ENCODE results near the gene CST1.
A peak's percentile ranks its signal among the peaks of the same experiment; 100 is the strongest.
"Not testable (repeated sequence)": the region's sequence is repeated elsewhere in the genome, so short reads cannot be mapped to it uniquely, and the experiment has no call there.

Gene CST1

GRCh38 chr20:23723659-23724307 lies 27.0 kb downstream of the CST1 start:
- DNase-seq, result peak; percentile 5
- in situ Hi-C loops (cut with MboI; ENCODE audit: low pct_unique_long_range_greater_than_20kb, low sequenced_read_pairs), result not testable (repeated sequence)

- DNase-seq; in situ Hi-C loops (cut with MboI; ENCODE audit: low pct_unique_long_range_greater_than_20kb, low sequenced_read_pairs): not testable (repeated sequence)
Observed at GRCh38 chr20:23722851-23723250, 27.9 kb downstream of the CST1 start.

GRCh38 chr20:23721962-23722361 lies 28.8 kb downstream of the CST1 start:
- in situ Hi-C loops (cut with MboI; ENCODE audit: low pct_unique_long_range_greater_than_20kb, low sequenced_read_pairs), result no loop called here

GRCh38 chr20:23719351-23719750 lies 31.4 kb downstream of the CST1 start:
- DNase-seq; in situ Hi-C loops (cut with MboI; ENCODE audit: low pct_unique_long_range_greater_than_20kb, low sequenced_read_pairs): not testable (repeated sequence)

More at GRCh38 chr20:23721962-23722361, 28.8 kb downstream of the CST1 start:
- no peak for DNase-seq

- DNase-seq; in situ Hi-C loops (cut with MboI; ENCODE audit: low pct_unique_long_range_greater_than_20kb, low sequenced_read_pairs): not testable (repeated sequence)
Observed at GRCh38 chr20:23711778-23712177, 39.0 kb downstream of the CST1 start.

DNA sequence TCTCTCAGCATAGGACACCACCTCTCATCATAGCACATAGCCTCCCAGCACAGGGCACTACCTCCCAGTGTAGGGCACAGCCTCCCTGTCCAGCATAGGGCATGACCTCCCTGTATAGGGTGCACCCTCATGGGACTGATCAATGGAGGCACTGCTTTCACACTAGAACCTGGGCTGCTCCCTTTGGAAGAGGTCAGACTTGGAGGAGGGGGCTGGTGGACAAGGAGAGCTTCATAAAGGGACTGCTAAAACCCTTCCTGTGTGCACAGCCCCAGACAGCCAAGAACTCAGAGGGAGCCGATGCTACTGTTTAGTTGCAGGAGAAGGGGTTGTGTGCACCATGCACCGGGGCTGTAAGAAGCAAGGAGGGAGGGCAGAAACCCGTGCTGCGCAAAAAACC lies 40.0 kb downstream of the CST1 start:
- no peak for DNase-seq
- in situ Hi-C loops (cut with MboI; ENCODE audit: low pct_unique_long_range_greater_than_20kb, low sequenced_read_pairs), result no loop called here

DNA sequence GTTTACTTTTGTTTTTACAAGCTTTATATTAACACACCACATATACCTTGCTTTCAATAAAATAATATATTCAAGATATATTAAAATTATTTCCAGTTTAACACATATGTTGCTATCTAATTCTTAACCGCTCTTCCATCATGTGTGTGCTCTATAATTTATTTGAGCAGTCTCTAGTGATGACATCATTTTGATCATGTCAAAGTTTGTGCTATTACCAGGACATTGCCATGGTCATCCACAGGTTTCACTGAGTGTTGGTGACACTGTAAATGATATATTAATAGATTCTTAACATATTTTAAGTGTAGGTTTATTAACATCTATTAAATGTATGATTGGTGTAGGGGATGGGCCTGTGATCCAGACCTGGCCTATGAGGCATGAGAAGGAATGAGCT lies 44.8 kb downstream of the CST1 start:
- in situ Hi-C loops (cut with MboI; ENCODE audit: low pct_unique_long_range_greater_than_20kb, low sequenced_read_pairs), result no loop called here
- DNase-seq, result no peak

DNA sequence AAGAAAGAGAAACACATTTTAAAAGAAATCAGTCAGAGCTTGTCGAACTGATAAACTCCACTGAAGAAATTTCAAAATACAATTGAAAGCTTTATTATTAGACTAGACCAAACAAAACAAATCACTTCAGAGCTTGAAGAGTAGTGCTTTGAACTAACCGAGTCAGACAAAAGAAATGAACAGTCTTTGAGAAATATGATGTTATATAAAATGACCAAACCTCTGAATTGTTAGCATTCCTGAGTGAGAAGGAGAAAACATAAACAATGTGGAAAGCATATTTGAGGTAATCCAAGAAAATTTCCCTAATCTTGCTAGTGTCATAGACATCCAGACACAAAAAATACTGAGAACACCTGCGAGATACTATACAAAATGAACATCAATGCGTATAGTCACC lies 48.7 kb downstream of the CST1 start:
- DNase-seq, result no peak
- in situ Hi-C loops (cut with MboI; ENCODE audit: low pct_unique_long_range_greater_than_20kb, low sequenced_read_pairs), result no loop called here

DNA sequence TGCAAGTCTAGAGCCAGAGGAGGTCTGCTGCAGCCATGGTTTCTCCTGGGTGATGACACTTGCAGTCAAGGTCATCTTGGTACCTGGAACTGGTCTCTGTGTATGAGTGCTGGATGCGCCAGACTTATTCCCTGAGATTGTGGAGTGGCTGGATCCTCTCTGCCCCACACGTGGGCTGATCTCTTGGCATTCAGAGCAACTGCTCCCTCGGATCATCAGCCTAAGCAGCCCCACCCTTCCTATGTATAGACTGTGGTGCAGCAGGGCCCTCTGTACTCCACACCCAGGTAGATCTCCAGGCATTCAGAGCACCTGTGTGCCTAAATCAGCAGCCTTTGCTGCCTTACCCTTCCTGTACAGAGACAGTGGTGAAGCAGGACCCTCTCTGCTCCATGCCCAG lies 49.8 kb downstream of the CST1 start:
- in situ Hi-C loops (cut with MboI; ENCODE audit: low pct_unique_long_range_greater_than_20kb, low sequenced_read_pairs), result no loop called here
- no peak for DNase-seq

DNA sequence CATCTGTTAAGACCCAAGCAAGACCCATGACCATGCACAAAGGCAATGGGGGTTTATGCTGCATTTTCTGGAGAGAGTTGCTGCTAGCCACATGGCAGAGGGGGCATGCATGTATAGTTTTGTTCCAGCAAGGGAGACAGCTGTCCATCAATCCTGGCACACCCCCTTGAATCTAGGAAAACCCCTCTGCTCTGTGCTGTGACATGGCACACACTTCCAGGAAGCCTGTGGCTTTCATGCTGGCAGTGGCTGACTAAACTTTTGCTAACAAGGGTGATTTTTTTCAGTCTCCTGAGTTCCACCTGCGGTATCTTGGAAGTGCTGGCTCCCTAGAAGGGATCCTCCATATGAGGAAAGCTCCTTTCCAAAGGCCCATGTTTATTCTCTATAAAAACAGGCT lies 52.8 kb downstream of the CST1 start:
- in situ Hi-C loops (cut with MboI; ENCODE audit: low pct_unique_long_range_greater_than_20kb, low sequenced_read_pairs), result no loop called here
- DNase-seq, result no peak

Data from KBM-7 (cell line).